GM21447 (cell line): Measurements from ENCODE around the gene FZD10.

Experiments used
- ATAC-seq: cut with Tn5 transposase; IDR thresholded peaks from one replicate; pipeline ENCODE4 v1.9.1; 2021; ENCODE audit not compliant: unreplicated experiment

The FZD10 gene

GRCh38 chr12:130162267-130162666 lies at the start of gene FZD10:
TSS of gene FZD10 (plus strand) at chr12:130162464. CDS start at chr12:130162943, 479 bp downstream.
- ATAC-seq: no peak

- no peak for ATAC-seq
Measured at GRCh38 chr12:130114952-130115351, 47.3 kb upstream of the FZD10 start.

GRCh38 chr12:130115646-130116045 lies 46.6 kb upstream of the FZD10 start:
- ATAC-seq: no peak

GRCh38 chr12:130116791-130117190 lies 45.5 kb upstream of the FZD10 start:
- ATAC-seq: no peak

GRCh38 chr12:130117233-130117632 lies 45.0 kb upstream of the FZD10 start:
- no peak for ATAC-seq

- ATAC-seq: no peak
Measured at GRCh38 chr12:130117701-130118100, 44.6 kb upstream of the FZD10 start.

GRCh38 chr12:130118181-130118580 lies 44.1 kb upstream of the FZD10 start:
- no peak for ATAC-seq

- ATAC-seq: no peak
Measured at GRCh38 chr12:130119241-130119861, 42.9 kb upstream of the FZD10 start.

- no peak for ATAC-seq
Measured at GRCh38 chr12:130120012-130120805, 42.1 kb upstream of the FZD10 start.

GRCh38 chr12:130121226-130122000 lies 40.9 kb upstream of the FZD10 start:
- no peak for ATAC-seq

- ATAC-seq: no peak
Measured at GRCh38 chr12:130122356-130122755, 39.9 kb upstream of the FZD10 start.

GRCh38 chr12:130124106-130124505 lies 38.2 kb upstream of the FZD10 start:
- no peak for ATAC-seq

GRCh38 chr12:130124605-130125244 lies 37.5 kb upstream of the FZD10 start:
- no peak for ATAC-seq

GRCh38 chr12:130126023-130126432 lies 36.2 kb upstream of the FZD10 start:
- ATAC-seq: no peak

- ATAC-seq: no peak
Measured at GRCh38 chr12:130127532-130127911, 34.7 kb upstream of the FZD10 start.

- no peak for ATAC-seq
Measured at GRCh38 chr12:130127912-130128789, 34.1 kb upstream of the FZD10 start.

GRCh38 chr12:130128790-130129735 lies 33.2 kb upstream of the FZD10 start:
- no peak for ATAC-seq

- ATAC-seq: no peak
Measured at GRCh38 chr12:130130346-130130745, 31.9 kb upstream of the FZD10 start.

- no peak for ATAC-seq
Measured at GRCh38 chr12:130131025-130131424, 31.2 kb upstream of the FZD10 start.
